BE2C (cell line): Measurements from ENCODE around the gene CXorf65.

Experiments
- DNase-seq: peaks from one replicate; pipeline ENCODE4 v3.0.0-alpha.2; 2020
- H3K27me3 ChIP-seq: fragments of 250-450 bp; sonication (Bioruptor Pico); 2 replicates; pipeline ENCODE4 v1.5.1; 2020; ENCODE audit warnings: mild to moderate bottlenecking
- H3K36me3 ChIP-seq: fragments of 250-450 bp; sonication (Bioruptor Pico); 2 replicates; pipeline ENCODE4 v1.5.1; 2020; ENCODE audit warnings: mild to moderate bottlenecking
- H3K4me1 ChIP-seq: fragments of 250-450 bp; sonication (Bioruptor Pico); 2 replicates; pipeline ENCODE4 v1.5.1; 2020
- H3K4me3 ChIP-seq: 2 replicates; pipeline ENCODE4 v1.5.1; 2011; ENCODE audit warnings: low read depth, low read length
- H3K9me3 ChIP-seq: fragments of 250-450 bp; sonication (Bioruptor Pico); 2 replicates; pipeline ENCODE4 v1.5.1; 2020
- TF ChIP-seq, protein P1 (sequence below): IDR thresholded peaks from 2 replicates; pipeline ENCODE4 v1.5.1; 2012; ENCODE audit warnings: mild to moderate bottlenecking, low read depth, low read length

The CXorf65 gene

GRCh38 chrX:71128166-71128833 is 21.8 kb upstream of the CXorf65 start:
- TF ChIP-seq, protein P1, sequence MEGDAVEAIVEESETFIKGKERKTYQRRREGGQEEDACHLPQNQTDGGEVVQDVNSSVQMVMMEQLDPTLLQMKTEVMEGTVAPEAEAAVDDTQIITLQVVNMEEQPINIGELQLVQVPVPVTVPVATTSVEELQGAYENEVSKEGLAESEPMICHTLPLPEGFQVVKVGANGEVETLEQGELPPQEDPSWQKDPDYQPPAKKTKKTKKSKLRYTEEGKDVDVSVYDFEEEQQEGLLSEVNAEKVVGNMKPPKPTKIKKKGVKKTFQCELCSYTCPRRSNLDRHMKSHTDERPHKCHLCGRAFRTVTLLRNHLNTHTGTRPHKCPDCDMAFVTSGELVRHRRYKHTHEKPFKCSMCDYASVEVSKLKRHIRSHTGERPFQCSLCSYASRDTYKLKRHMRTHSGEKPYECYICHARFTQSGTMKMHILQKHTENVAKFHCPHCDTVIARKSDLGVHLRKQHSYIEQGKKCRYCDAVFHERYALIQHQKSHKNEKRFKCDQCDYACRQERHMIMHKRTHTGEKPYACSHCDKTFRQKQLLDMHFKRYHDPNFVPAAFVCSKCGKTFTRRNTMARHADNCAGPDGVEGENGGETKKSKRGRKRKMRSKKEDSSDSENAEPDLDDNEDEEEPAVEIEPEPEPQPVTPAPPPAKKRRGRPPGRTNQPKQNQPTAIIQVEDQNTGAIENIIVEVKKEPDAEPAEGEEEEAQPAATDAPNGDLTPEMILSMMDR: no peak
- Histone ChIP-seq H3K9me3 (no peaks in the 10 kb centered on the region), H3K4me1 (no peaks in the 10 kb centered on the region; the same call in 1 of the 2 replicates), H3K27me3 (no peaks in the 10 kb centered on the region), H3K4me3 (no peak overlapping the region), H3K36me3 (peaks cover 34% of the 10 kb centered on the region)
- DNase-seq: no peak

DNA sequence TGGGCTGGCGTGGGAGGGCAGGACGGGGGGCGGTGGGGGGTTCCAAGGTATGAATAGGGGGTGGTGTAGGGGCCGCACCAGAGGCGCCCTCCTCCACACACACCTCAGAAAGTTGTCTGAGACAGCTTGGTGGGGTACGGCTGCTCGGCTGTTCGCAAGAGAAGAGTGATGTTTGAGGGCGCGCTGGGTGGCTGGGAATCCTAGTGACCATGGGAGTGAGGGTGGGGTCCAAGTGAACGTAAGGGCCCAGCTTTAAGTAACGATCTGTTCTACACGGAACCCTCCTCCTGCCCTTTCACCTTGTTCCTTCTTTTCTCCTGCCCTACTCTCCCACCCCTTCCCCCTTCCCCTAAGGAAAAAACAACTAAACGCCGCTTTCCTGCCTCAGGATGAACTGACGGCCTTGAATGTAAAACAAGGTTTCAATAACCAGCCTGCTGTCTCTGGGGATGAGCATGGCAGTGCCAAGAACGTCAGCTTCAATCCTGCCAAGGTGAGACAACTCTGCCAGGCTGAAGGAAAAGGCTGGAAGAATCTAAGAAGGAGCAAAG is 12.5 kb upstream of the CXorf65 start:
- no peaks in the 10 kb centered on the region for H3K9me3 ChIP-seq
- no peaks in the 10 kb centered on the region for H3K4me1 ChIP-seq
- H3K36me3 ChIP-seq: peaks cover 14% of the 10 kb centered on the region
- H3K4me3 ChIP-seq: peak overlapping the region; percentile 67
- no peak for DNase-seq
- no peaks in the 10 kb centered on the region for H3K27me3 ChIP-seq
- TF ChIP-seq, protein P1: no peak

DNA sequence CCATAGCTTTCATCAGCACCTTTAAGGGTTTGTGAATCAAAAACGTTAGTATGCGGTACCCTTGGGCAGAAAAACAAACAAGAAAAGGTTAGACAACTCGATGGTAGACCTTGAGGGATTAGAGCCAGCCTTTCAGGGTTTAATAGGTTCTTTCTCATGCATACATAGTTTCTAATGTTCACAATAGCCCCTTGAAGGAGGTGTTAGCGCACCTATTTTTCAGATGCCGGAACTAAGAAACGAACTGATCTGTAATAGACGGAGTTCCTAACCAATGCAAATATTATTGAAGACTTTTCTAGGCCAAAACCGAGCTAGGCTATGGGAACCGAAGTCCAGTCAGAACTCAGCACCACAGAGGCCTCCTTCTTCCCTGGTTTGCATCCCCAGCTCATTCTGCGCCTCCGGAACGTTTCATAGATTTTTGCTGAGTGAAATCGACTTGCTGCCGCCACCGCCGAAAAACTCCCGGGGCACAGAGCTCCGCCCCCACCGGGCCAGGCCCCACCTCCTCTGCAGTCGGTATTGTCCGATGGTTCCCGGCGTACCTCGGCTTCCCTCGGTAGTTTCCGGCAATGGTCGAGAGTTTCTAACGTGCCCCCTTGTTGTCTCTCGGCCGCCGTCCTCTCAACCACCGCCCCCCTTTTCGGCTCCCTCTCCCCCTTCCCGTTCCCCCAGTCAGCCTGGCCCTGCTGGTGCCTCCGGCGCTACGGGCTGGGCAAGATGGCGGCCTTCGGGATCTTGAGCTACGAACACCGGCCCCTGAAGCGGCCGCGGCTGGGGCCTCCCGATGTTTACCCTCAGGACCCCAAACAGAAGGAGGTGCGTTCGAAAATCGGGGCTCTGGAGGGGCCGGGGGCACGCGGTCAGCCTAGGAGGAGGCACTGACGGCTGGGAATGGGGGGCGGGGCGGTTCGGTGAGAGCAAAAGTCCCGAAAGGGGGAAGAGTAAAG is 11.8 kb upstream of the CXorf65 start, which contains the start of gene MED12:
MED12 (plus strand) TSS at position 565 of the 953 bp plus-strand sequence; CDS start at position 724, 159 bp downstream.
- Histone ChIP-seq H3K36me3 (peaks cover 14% of the 10 kb centered on the region), H3K9me3 (no peaks in the 10 kb centered on the region), H3K4me1 (no peaks in the 10 kb centered on the region), H3K4me3 (peak within 1 kb of the TSS; percentile 67), H3K27me3 (no peaks in the 10 kb centered on the region)
- peak; percentile 77 for DNase-seq
- TF ChIP-seq, protein P1: no peak

DNA sequence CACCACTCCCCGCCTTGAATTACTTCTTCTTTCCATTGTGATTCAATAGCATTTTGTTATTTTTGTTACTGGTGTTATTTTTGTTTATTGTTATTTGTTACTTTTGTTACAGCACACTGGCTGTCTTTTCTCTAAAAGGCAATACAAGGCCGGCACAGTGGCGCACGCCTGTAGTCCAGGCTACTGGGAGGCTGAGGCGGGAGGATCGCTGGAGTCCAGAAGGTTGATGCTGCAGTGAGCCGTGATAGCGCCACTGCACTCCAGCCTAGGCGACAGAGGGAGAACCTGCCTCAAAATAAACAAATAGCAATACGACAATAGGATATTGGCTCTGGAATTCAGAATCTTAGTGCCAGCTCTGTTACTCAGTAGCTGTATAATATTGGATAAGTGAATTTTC is 10.8 kb upstream of the CXorf65 start:
- no peak for DNase-seq
- H3K9me3 ChIP-seq: no peaks in the 10 kb centered on the region
- no peaks in the 10 kb centered on the region for H3K27me3 ChIP-seq
- TF ChIP-seq, protein P1: no peak
- H3K36me3 ChIP-seq: peaks cover 9% of the 10 kb centered on the region
- no peaks in the 10 kb centered on the region for H3K4me1 ChIP-seq
- H3K4me3 ChIP-seq: no peak overlapping the region; the same call in 1 of the 2 replicates

DNA sequence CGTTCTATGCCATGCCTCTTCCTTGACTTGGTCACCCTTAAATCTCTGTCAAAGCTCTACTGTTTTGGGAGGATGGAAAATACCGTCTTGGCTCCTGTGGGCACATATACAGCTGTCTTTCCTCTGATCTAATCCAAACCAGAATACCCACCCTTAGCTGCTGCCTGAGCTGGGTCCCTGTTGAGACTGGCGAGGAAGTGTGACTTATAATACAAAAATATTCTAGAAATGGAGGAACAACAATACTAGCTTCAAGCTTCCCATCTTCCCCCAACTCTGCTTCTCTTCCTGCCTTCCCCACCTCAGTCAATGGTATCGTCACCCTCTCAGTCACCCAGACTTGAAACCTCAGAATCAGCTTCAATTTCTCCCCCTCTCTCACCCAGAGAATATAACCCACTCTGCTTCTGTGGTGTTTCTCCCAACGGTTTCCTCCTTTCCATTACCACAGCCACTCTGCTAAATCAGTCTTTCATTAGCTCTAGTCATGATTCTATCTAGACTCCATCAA is 5.4 kb upstream of the CXorf65 start:
- Histone ChIP-seq H3K36me3 (no peaks in the 10 kb centered on the region), H3K4me1 (peaks cover 8% of the 10 kb centered on the region), H3K9me3 (no peaks in the 10 kb centered on the region), H3K4me3 (no peak overlapping the region), H3K27me3 (no peaks in the 10 kb centered on the region)
- DNase-seq: no peak
- TF ChIP-seq, protein P1: no peak
